ENCODE results near the gene DNAJB8. TPM values are rescaled to one million over a fixed set of nuclear protein-coding genes. Genes with fewer than 3 reads are reported as not detected.

Gene DNAJB8
- polyA plus RNA-seq, 4 donors = not detected

GRCh38 chr3:128452120-128452519, 14.6 kb downstream of the DNAJB8 start:
- DNase-seq (ENCODE audit: low read depth in 4 of 4, low spot score in 3 of 4) = no peak

- DNase-seq (ENCODE audit: low read depth in 4 of 4, low spot score in 3 of 4) = no peak
Measured at GRCh38 chr3:128449111-128449638, 17.5 kb downstream of the DNAJB8 start.

- DNase-seq (ENCODE audit: low read depth in 4 of 4, low spot score in 3 of 4) = no peak
Measured at GRCh38 chr3:128448491-128448890, 18.2 kb downstream of the DNAJB8 start.

- no peak for DNase-seq (ENCODE audit: low read depth in 4 of 4, low spot score in 3 of 4)
Measured at GRCh38 chr3:128447561-128448013, 19.1 kb downstream of the DNAJB8 start.

GRCh38 chr3:128446821-128447220, 19.9 kb downstream of the DNAJB8 start:
- DNase-seq (ENCODE audit: low read depth in 4 of 4, low spot score in 3 of 4) = no peak

- no peak for DNase-seq (ENCODE audit: low read depth in 4 of 4, low spot score in 3 of 4)
Measured at GRCh38 chr3:128445357-128445756, 21.3 kb downstream of the DNAJB8 start.

- no peak for DNase-seq (ENCODE audit: low read depth in 4 of 4, low spot score in 3 of 4)
Measured at GRCh38 chr3:128443771-128444170, 22.9 kb downstream of the DNAJB8 start.

GRCh38 chr3:128442949-128443348, 23.7 kb downstream of the DNAJB8 start:
- no peak for DNase-seq (ENCODE audit: low read depth in 4 of 4, low spot score in 3 of 4)

GRCh38 chr3:128442070-128442469, 24.6 kb downstream of the DNAJB8 start:
- DNase-seq (ENCODE audit: low read depth in 4 of 4, low spot score in 3 of 4) = no peak

- DNase-seq (ENCODE audit: low read depth in 4 of 4, low spot score in 3 of 4) = no peak
Measured at GRCh38 chr3:128439226-128439625, 27.5 kb downstream of the DNAJB8 start.

- no peak for DNase-seq (ENCODE audit: low read depth in 4 of 4, low spot score in 3 of 4)
Measured at GRCh38 chr3:128438488-128439072, 28.1 kb downstream of the DNAJB8 start.

GRCh38 chr3:128436214-128436613, 30.5 kb downstream of the DNAJB8 start:
- DNase-seq (ENCODE audit: low read depth in 4 of 4, low spot score in 3 of 4) = no peak

- no peak for DNase-seq (ENCODE audit: low read depth in 4 of 4, low spot score in 3 of 4)
Measured at GRCh38 chr3:128435561-128435960, 31.1 kb downstream of the DNAJB8 start.

GRCh38 chr3:128435058-128435457, 31.6 kb downstream of the DNAJB8 start:
- peak in 1 of 4 donors; percentile 54 for DNase-seq (ENCODE audit: low read depth in 4 of 4, low spot score in 3 of 4)

- DNase-seq (ENCODE audit: low read depth in 4 of 4, low spot score in 3 of 4) = no peak
Measured at GRCh38 chr3:128434524-128434923, 32.2 kb downstream of the DNAJB8 start.

GRCh38 chr3:128433837-128434165, 32.9 kb downstream of the DNAJB8 start:
- DNase-seq (ENCODE audit: low read depth in 4 of 4, low spot score in 3 of 4) = no peak

GRCh38 chr3:128432971-128433836, 33.5 kb downstream of the DNAJB8 start:
- no peak for DNase-seq (ENCODE audit: low read depth in 4 of 4, low spot score in 3 of 4)

GRCh38 chr3:128432301-128432970, 34.3 kb downstream of the DNAJB8 start:
- DNase-seq (ENCODE audit: low read depth in 4 of 4, low spot score in 3 of 4) = no peak

- DNase-seq (ENCODE audit: low read depth in 4 of 4, low spot score in 3 of 4) = no peak
Measured at GRCh38 chr3:128431803-128432300, 34.8 kb downstream of the DNAJB8 start.

- DNase-seq (ENCODE audit: low read depth in 4 of 4, low spot score in 3 of 4) = no peak
Measured at GRCh38 chr3:128430731-128431130, 36.0 kb downstream of the DNAJB8 start.

- DNase-seq (ENCODE audit: low read depth in 4 of 4, low spot score in 3 of 4) = no peak
Measured at GRCh38 chr3:128430301-128430700, 36.4 kb downstream of the DNAJB8 start.
